HG03159 (cell line): ENCODE measurements around the gene MSX1.

Source experiments
- ATAC-seq: cut with Tn5 transposase; IDR thresholded peaks from one replicate; pipeline ENCODE4 v1.9.1; 2021; ENCODE audit warnings: mild to moderate bottlenecking, moderate library complexity; ENCODE audit not compliant: unreplicated experiment

Gene MSX1

DNA sequence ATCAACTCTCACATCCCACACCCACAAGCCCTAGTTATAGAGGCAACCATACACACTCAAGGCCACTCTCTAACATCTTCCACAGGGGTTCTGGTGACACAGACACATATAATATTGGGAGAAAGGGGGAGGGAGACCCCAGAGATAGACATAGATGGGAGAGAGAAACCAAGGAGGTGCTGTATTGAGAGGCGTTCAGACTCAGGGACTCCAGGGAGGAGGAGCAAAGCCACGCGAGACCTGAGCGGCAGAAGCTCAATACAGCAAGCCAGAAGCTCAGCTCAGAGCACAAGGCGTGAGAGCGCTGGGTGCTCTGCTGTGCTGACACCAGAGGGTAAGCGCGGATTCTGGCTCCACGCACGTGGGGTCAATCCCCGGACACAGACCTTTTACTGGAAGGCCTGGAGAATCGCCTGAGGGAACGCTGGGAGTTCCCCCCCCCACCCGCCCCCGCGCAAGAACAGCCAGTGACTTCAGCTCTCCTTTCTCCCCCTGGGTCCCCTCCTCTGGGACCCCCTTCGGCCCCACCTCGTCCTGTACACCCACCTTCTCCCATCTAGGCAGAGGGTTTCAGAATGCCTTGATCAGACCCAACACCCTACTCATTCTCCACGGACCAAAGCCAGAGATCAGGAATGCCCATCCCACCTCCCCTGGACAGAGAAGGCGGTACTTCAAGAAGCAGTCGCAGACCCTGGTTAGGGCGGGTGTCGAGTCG, 8.7 kb downstream of the MSX1 start:
- ATAC-seq: no peak

DNA sequence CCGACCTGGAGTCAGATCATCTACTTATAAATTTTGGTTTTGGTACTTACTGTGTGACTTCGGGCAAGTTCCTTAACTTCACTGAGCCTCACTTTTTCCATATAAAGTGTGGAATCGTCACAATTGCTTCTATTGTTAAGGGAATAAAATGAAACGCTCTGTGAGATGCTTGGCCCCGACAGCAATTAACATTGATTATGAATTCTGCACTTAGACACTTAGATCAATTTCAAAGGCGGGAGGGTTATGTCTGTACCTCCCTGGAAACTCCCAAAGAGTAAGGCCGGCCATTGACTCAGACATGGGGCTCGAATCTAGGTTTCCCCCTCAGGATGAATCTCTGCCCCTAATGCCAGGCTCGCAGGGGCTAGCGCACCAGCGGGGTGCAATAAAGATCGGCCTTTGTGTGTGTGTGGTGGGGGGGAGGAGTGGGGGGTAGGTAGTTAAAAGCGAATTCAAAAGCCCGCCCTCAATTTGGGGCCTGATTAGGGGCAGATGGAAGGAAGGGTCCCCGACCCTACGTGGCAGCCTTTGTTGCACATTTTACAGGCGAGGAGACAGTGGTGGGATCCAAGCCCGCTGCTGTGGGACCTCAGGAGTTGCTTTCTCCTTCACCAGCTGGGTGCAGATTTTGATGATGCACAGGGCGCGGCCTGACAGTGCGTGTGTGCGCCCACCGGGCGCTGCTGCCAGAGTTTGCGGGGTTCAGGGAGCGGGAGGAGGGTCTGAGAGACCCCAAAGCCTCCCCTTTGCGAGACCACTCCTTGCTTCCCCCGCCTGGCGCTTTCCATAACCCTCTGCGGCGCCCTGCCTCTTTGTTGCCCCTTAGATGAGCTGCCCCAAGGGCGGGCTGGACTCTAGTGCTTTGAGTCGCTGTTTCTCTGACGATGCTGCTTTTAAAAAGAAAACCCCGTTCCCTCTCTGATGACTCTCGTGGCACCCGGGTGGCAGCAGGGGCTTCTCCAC, 9.6 kb downstream of the MSX1 start:
- ATAC-seq: no peak

DNA sequence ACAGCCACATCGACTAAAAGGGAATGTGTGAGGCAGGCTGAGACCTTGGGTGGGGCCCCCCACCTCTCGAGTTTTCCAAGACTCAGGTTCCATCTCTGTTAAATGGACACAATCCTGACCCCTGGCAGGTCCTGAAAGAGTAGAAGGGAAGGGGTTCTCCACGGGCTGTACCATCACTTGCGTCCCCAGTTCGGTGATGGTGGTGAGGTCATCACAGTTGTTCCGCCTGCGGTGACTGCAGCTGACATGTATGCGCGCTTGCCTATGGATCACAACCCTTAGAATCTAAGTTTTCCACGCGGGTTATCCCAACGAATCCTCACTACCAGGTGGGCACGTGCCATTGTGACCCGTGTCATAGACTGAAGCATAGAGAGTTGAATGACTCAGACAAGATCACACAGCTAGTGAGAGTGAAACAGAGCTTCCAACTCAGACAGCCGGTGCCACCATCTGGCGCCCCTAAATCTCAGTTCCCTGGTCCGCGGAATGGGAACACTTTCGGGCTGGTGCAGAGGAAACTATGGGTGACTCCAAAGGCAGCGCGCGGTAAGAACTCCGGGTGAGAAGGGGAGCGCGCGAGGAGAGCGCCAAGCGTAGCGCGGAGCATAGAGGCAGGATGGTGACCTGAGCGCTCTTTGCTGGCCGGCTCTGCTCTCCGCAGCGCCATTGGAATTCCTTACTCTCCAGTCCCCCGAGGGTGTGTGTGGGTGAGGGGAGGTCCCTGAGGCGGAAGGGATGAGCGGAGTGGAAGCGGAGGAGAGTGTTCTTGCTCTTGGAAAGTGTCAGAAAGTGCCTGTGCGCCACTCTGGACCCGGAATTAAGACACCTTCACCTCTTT, 10.5 kb downstream of the MSX1 start:
- ATAC-seq: no peak

DNA sequence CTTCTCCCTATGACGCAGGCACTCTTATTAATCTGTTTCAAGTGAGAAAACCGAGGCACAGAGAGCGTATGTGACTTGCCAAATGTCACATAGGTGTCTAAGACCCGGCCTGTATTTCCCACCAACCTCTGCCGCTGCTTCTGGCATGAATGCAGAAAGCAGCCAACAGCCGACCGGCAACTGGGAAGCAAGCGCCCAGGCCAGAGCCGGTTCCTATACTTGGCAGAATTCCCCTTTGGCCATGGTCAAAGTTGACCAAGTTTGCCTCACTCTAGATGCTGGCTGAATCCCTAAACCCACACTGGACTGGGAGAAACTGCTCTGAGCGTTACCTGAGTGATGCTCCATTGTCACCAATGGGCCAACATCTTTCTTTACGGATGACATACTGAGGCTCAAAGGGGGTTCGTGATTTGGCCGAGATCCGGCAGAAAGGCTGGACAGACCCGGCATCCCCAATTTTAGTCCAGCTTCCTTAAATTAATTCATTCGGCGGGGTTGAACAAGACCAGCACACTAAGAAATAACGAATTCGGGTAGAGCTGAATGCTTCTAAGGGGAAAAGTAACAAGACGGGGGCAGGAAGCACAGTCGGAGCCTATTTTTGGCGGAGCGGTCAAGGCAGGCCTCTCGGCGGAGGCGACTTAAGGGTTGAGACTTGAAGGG, 11.2 kb downstream of the MSX1 start:
- no peak for ATAC-seq

DNA sequence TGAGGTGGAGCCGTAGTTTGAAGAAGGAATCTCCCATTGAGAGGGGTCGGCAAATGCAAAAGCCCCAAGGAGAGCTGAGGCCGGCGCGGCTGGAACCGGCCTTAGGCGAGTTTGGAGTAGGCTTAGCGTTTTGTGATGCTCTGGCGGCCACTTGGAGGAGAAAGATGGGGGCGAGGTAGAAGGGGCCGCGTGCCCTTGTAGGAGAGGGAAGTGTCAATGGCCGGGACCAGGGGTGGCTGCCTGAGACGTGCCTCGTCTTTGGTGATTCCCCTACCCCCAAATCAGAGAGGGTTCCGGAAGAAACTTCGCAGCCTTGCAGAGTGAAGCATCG, 11.7 kb downstream of the MSX1 start:
- ATAC-seq: no peak

DNA sequence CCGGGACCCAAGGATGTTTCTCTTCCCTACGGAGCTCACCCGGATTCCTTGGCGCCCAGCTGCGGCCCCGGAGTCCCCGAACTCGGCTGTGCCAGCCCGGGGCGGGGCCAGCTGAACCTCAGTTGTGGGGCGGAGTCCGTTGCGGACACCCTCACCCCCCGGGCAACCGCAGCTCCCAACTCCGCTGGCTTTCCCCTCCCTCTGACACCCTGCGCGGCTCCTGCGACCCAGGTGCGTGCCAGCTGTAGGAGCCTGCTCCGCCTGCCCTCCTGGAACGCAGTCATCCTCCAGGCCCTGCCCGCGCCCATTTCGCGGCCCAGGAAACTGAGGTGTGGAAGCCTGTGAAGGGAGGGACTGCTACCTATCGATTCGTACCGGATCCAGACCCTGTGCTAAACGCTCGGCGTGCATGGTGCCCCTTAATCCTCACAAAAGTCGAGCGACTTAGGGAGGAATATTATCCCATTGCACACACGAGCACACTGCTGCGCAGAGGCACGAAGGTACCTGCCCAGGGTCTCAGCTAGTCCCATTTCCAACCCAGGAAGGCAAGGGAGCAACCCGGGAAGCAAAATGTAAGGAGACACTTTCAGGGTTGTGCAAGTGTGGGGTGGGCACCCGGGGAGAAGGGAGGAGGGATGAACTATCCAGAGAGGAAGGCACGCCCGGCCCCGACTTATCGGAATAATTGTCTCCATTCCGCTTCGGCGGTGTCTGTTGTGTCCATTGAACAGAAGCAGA, 12.3 kb downstream of the MSX1 start:
- no peak for ATAC-seq

DNA sequence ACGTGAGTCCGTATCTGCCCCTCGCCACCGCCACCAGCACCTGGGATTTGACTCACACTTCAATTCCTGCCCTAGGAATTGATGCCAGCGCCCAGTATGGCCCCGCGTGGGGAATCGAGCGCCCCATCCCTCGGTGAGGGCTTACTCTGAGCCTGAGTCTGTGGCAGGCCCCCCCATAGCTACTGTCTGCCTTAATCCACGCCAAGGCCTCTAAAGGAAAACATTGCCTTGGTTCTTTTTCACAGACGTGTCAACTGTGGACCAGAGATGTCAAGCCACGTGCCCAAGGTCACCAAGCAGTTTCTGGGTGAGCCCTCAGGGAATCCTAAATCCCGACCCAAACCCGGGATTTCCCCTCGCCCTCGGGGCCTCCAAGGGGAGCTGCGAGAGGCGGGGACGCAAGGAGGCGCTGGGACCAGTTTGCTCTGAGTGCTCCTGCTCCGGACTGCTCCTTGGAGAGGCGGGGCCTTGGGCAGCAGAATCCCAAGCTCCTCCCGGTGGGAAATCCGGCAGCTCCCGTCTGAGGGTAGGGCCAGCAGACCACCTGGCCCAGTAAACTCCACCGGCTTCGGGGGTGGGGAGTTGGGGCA, 12.9 kb downstream of the MSX1 start:
- ATAC-seq: no peak

DNA sequence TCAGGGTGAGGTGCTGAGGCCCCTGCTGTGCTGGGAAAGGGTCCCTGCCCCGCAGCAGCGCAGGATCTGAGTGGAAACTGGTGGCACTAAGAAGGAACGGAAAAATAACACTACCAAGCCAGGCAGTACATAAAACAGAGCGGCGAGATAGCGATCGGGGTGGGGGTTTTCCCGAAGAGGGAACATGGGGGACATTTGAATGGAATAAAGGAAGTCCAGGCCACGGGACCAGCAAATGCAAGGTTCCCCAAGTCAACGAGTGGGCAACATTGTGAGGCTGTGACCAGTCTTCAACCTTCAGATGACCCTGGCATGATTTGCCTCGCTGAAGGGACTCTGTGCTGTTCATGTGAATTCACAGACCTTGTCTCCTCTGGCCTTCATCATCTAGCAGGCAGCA, 13.7 kb downstream of the MSX1 start:
- no peak for ATAC-seq

DNA sequence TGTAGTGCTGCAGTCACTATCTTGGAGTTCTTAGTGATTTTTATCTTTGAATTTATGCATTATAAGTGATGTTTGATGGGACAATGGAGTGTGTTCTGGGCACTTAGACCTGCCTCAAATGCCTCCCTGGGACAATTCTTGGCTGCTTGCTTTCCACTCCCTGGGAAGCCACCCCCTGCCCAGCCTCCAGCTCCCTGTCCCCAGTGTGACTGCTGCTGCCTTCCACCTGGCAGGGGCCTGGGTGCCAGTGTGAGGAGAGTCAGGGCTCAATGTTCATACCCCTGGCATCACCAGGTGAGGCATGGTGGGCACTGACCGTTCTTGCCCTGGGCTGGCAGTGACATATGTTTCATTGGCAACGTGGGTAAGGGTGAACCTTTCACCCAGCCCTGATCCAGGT, 14.8 kb downstream of the MSX1 start:
- ATAC-seq: no peak

DNA sequence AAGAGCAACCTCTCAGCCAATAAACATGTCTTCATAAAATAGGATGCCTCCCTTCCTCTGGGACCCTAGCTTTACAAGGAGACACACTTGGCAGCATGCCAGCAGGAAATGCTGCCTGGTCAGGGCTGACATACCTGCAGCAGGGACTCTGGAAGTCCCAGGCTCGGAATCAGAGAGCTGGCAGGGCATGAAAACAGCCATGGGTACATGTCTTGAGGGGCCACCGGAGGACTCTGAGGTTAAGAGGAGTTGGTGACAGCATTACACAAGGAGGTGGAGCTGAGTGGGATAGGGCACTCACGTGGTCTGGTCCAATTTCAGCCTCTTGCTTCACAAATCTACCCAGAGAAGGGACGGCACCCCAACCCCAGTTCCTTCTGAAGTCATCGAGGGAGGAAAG, 15.7 kb downstream of the MSX1 start:
- ATAC-seq: no peak

DNA sequence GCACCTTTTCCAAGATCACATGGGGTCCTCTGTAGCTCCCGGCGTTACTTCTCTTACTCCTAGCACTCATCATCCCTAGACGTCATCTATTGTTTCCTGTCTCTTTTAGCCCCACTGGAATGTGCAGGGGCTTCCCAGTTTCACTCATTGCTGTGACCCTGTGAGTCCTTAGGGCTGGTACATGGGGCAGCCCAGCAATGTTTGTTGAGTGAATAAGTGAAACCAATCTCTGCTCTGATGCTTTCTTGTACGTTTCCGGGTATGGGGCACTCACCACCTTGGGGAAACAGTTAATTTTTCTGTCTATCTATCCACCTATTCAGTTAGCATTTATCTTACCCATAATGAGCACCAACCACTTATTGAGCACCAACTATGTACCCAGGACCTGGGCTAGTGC, 16.1 kb downstream of the MSX1 start:
- no peak for ATAC-seq

DNA sequence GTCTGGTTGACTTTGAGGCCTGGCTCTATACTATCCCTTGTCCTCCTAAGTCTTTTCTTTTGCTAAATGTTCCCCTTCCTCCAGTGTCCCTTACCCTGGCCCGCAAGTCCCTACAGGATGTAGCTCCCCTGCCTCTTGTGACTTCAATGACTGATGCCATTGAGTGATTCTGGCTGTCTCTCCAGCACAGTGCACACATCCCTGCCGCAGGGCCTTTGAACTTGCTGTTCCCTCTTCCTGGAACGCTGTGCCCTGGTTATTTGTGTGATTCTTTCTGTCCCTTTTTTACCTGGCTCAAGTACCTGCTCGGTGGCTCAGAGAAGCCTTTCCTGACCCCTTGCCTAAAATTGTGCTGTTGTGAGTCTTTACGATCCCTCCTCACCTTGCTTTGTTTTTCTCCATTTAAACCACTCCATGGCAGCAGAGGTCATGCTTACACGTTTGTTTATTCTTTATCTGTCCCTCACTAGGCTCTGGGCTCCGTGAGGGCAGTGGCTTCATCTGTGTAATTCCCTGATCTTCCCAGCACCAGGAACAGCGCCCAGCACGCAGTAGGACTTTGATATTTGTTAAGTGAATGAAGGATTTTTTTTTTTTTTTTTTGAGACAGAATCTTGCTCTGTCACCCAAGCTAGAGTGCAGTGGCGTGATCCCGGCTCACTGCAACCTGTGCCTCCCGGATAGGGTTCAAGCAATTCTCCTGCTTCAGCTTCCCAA, 17.6 kb downstream of the MSX1 start:
- no peak for ATAC-seq

DNA sequence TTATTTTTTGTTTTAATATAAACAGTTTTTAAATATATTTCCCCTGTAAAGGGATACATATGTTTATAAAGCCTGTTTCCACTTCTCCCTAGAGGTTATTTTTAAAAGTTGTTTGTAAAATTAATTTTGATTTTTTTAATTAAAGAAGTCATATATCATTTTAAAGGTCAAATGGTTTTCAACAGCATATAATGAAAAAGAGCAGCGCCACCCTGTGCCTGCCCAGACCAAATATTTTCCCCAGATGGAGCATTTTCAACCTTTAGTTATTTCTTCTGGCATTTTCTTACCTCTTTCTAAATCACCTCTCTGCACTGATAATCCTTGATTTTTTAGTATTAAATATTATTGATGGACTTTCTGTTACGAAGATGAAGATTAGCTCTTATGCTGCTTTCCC, 21.0 kb downstream of the MSX1 start:
- ATAC-seq: no peak

DNA sequence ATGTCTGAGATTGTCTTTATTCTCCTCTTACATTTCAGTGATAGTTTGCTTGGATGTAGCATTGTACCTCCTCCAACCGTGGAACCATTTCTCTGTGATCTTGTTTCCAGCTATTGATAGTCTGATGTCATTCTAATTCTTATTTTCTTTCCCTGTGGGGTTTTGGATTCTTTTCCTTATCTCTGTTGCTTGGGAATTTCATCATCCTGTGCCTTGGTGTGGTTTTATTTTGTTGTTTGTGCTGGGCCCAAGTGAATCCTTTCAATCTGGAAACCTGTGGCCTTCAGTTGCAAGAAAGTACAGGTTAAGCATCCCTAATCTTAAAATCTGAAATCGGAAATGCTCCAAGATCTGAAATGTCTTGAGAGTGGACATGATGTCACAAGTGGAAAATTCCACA, 22.0 kb downstream of the MSX1 start:
- no peak for ATAC-seq

DNA sequence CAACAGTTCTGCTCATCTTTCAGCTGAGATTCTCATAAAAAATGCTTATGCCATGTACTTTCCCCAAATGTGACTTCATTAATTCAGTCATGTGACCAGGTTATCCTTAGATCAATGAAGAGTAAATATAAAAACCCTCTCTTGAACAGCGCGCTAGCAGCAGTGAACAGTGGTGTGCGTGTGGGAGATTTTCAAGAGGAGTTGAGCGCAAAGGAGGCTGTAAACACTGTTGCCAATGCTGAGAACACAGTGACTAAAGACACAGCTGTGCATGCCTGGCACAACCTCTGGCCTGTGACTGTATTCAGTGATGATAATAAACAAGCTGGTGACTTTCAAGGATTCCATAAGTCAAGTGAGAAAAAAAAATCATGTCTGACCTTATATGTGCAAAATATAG, 25.1 kb downstream of the MSX1 start:
- no peak for ATAC-seq

DNA sequence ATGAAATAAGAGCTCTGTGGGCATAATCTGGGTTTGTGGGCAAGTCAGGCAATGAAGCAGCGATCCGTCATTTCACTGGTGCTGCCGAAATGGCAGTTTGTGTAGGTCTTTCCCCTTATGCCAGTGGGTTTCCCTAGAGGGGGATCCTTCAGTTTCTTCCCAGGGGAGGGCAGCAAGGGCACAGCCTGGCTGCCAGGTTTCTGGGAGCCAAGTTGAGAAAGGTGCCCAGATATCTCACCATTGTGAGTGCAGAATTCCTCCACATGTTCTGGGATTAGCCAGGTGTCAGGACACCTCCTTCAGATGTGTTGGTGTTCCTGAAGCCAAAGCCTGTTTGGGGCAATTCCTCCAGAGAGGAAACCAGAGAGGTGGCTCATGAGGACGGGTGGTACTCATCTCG, 28.0 kb downstream of the MSX1 start:
- ATAC-seq: no peak

DNA sequence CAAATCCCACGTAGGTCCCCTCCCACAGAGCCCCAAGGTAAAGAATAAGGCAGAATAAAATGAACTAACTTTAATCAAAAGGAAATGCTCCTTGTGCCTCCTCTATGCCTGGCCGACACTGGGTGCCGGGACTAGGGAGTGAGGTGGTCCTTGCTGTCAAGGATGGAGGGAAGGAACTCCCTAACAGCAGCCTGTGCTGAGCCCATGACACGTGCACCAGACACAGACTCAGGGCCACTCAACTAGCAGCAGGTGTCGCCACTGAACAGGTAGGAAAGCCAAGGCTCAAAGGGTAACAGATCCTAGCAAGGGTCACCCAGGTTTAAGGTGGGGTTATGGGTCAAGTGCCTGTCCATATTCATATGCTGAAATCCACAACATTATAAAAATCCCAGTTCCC, 29.2 kb downstream of the MSX1 start:
- ATAC-seq: no peak

DNA sequence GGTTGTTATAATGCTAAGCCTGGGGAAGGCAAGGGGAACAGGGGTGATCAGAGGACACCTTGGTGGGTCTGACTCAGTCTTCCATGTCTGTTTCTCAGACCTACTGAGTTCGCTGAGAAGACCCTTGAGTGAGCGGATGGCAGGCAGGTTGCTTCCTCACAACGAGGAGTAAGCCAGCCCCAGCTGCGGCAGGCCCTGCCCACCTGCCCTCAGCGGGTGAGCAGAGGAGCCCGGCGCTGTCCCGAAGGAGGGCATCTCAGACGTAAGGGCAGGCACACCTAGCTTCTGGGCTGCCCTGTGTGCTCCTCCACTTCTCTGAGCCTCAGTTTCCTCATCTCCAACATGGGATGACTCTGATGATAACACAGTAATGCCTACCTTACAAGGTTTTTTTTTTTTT, 30.3 kb downstream of the MSX1 start:
- no peak for ATAC-seq

DNA sequence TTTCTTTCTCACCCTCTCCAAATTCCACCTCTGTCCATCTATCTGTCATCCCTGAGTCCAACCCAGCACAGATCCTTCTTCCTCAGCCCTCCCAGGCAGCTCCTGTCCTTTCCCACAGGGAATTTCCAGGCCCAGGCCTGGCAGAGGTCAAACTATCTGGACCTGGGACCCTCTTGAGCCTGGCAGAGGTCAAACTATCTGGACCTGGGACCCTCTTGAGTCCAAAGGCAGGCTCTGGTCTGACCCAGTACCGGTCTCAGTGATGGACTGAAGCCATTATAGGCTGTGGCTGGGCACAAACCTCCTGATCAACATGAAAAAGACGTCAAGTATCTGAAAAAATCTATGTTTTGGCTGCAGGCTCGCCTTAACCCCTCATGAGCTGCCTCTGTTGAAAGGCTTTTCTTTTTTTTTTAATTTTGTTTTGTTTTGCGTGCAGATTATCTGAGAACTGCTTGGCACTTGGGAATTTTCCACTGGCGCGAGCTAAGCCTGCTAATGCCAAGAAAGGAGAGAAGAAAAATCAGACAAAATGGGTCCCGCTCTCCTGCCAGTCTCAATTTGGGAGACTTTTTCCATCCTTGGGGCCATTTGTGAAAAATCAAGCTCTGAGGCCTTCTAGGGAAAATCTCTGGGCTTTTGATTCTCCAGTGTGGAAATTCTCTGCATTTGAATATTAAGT, 31.2 kb downstream of the MSX1 start:
- no peak for ATAC-seq
